Parathyroid adenoma (tissue), 2 donors: Measurements from ENCODE around the gene TNRC6C.

Source experiments
- H2AFZ ChIP-seq: fragments of 300-600 bp; sonication (generic); one replicate; pipeline ENCODE4 v1.7.0; 2017; ENCODE audit warnings: antibody characterized with exemption, mild to moderate bottlenecking
- H3K27ac ChIP-seq: fragments of 300-600 bp; sonication (generic); one replicate; pipeline ENCODE4 v1.7.0; 2017
- H3K27me3 ChIP-seq: fragments of 300-600 bp; sonication (generic); one replicate; pipeline ENCODE4 v1.7.0; 2017; ENCODE audit warnings: low read length; ENCODE audit not compliant: control insufficient read depth, insufficient read depth
- H3K36me3 ChIP-seq: fragments of 300-600 bp; sonication (generic); one replicate; pipeline ENCODE4 v1.7.0; 2017; ENCODE audit warnings: low read length; ENCODE audit not compliant: control insufficient read depth, insufficient read depth
- H3K4me1 ChIP-seq: fragments of 300-600 bp; sonication (generic); one replicate; pipeline ENCODE4 v1.7.0; 2017; ENCODE audit warnings: control low read depth
- H3K4me2 ChIP-seq: fragments of 300-600 bp; sonication (generic); one replicate; pipeline ENCODE4 v1.7.0; 2017; ENCODE audit warnings: low read length
- H3K4me3 ChIP-seq: fragments of 300-600 bp; sonication (generic); one replicate; pipeline ENCODE4 v1.7.0; 2017; ENCODE audit warnings: low read depth, low read length
- H3K79me2 ChIP-seq: fragments of 300-600 bp; sonication (generic); one replicate; pipeline ENCODE4 v1.7.0; 2017; ENCODE audit warnings: control low read depth
- H3K9ac ChIP-seq: fragments of 300-600 bp; sonication (generic); one replicate; pipeline ENCODE4 v1.7.0; 2017; ENCODE audit warnings: mild to moderate bottlenecking
- H3K9me3 ChIP-seq: fragments of 300-600 bp; sonication (generic); one replicate; pipeline ENCODE4 v1.7.0; 2017; ENCODE audit warnings: low read length; ENCODE audit not compliant: control insufficient read depth
- TF ChIP-seq, protein P1 (sequence below): fragments of 300-600 bp; sonication (generic); IDR thresholded peaks from one replicate; pipeline ENCODE4 v1.7.0; 2017; ENCODE audit warnings: antibody characterized with exemption, mild to moderate bottlenecking
- donor health status: primary hyperparathyroidism.

The TNRC6C gene

DNA sequence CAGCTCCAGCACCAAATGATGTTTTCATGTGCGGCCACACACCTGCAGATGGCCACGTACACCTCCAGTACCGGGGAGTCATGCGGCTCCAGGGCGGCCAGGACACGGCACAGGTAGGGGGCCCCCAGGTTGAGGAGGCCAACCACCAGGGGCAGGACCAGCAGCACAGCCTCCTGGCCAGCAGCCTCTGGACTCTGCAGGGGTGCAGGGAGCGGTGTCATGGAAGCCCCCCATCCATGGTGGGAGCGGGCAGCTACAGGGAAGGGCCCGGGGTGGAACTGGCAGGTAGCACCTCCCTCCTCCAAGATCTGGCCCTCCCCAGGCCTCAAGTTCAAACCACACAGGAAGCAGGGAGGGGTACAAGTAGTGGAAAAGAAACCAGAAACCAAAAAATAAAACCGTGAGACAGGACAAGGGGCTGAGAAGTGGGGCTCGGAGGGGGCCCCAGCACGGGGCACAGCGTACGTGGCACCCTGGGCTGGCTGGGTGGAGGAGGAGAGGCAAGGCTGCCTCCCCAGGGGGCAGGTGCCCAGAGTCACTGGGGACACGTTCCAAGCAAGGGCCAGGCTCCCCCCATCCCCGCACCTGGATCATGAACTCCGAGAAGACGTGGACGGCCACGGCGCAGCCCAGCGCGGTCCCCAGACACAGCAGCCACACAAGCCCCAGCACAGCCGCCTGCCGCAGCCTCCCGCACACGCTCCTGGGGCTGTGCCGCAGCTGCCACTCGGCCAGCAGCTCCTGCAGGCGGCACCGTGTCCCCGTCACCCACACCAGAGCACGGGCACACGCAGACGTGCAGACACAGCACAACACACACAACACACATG is 162.7 kb downstream of the TNRC6C start:
- Histone ChIP-seq H3K4me2 (no peak overlapping the region), H3K36me3 (no peaks in the 10 kb centered on the region)

DNA sequence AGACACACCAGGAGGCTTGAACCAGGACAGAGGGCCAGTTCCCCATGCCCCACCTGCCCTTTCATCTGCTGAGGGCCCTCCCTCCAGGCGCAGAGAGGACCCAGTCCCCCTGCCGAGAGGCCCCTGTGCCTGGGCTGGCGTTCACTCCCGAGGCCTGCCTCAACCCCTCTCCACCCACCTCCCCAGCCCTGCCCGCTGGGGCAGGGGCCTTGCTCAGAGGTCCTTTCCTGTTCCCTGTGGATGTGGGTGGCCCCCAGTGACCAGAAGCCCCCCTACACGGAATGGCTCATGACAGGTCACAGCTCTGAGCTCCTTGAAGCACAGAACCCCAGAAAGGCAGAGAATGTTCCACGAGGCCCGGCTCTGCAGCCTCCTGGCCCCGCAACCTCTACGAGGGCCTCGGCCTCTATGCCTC is 163.3 kb downstream of the TNRC6C start:
- H3K4me2 ChIP-seq: no peak overlapping the region
- no peaks in the 10 kb centered on the region for H3K36me3 ChIP-seq
- TF ChIP-seq, protein P1, sequence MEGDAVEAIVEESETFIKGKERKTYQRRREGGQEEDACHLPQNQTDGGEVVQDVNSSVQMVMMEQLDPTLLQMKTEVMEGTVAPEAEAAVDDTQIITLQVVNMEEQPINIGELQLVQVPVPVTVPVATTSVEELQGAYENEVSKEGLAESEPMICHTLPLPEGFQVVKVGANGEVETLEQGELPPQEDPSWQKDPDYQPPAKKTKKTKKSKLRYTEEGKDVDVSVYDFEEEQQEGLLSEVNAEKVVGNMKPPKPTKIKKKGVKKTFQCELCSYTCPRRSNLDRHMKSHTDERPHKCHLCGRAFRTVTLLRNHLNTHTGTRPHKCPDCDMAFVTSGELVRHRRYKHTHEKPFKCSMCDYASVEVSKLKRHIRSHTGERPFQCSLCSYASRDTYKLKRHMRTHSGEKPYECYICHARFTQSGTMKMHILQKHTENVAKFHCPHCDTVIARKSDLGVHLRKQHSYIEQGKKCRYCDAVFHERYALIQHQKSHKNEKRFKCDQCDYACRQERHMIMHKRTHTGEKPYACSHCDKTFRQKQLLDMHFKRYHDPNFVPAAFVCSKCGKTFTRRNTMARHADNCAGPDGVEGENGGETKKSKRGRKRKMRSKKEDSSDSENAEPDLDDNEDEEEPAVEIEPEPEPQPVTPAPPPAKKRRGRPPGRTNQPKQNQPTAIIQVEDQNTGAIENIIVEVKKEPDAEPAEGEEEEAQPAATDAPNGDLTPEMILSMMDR: no peak
- H3K27me3 ChIP-seq: no peaks in the 10 kb centered on the region
- H2AFZ ChIP-seq: no peak overlapping the region
- peaks cover 5% of the 10 kb centered on the region for H3K4me1 ChIP-seq
- no peak overlapping the region for H3K4me3 ChIP-seq
- no peak overlapping the region for H3K27ac ChIP-seq
- no peak overlapping the region for H3K9ac ChIP-seq
- H3K79me2 ChIP-seq: no peaks in the 10 kb centered on the region
- H3K9me3 ChIP-seq: no peaks in the 10 kb centered on the region

More for the DNA sequence above, 162.7 kb downstream of the TNRC6C start:
- Histone ChIP-seq H3K9me3 (no peaks in the 10 kb centered on the region), H3K79me2 (no peaks in the 10 kb centered on the region), H2AFZ (no peak overlapping the region), H3K4me3 (no peak overlapping the region), H3K27ac (no peak overlapping the region), H3K9ac (no peak overlapping the region), H3K27me3 (no peaks in the 10 kb centered on the region), H3K4me1 (peaks cover 5% of the 10 kb centered on the region)
- TF ChIP-seq, protein P1: no peak

DNA sequence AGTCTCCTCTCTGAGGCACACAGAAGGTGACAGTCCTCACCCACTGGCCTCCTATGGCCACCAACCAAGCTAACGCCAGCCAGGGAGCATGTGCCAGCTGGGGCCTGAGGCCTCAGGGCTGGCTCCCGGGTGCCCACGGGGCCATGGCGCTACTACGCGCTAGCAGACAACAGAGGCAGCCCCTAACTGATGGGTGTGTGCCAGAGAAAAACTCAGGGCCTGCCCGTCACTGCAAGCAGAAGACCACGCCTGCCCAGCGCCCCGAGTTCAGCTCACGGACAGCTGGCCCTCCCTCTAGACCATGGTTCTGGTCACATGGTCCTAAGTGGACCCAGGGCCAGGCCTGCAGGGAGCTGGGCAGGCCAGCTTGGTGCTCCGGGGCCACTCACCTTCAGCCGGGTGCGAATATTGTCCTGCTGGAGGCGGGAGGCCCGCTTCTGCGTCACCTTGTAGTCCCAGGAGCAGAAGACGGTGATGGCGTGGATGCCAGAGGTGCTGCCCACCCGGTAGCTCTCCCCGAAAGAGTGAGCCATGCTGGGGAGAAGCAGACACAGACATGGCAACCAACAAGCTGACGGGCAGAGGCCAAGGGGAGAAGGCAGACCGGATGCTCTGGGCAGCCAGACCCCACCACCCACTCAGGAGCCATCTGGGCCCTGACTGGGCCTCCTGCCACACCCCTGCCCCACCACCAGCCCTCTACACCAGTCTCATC is 163.9 kb downstream of the TNRC6C start:
- TF ChIP-seq, protein P1: no peak

GRCh38 chr17:78122931-78123249 is 164.4 kb downstream of the TNRC6C start:
- Histone ChIP-seq H3K9me3 (no peaks in the 10 kb centered on the region), H3K27me3 (no peaks in the 10 kb centered on the region), H3K27ac (no peak overlapping the region), H3K4me1 (no peaks in the 10 kb centered on the region), H3K4me2 (no peak overlapping the region), H3K4me3 (no peak overlapping the region), H2AFZ (no peak overlapping the region), H3K9ac (no peak overlapping the region), H3K36me3 (no peaks in the 10 kb centered on the region), H3K79me2 (no peaks in the 10 kb centered on the region)
- TF ChIP-seq, protein P1: no peak

More for the DNA sequence above, 163.9 kb downstream of the TNRC6C start:
- peaks cover 3% of the 10 kb centered on the region for H3K4me1 ChIP-seq
- H2AFZ ChIP-seq: no peak overlapping the region
- no peak overlapping the region for H3K4me3 ChIP-seq
- no peaks in the 10 kb centered on the region for H3K9me3 ChIP-seq
- H3K79me2 ChIP-seq: no peaks in the 10 kb centered on the region
- no peaks in the 10 kb centered on the region for H3K27me3 ChIP-seq
- H3K36me3 ChIP-seq: no peaks in the 10 kb centered on the region
- H3K9ac ChIP-seq: no peak overlapping the region
- H3K27ac ChIP-seq: no peak overlapping the region
- no peak overlapping the region for H3K4me2 ChIP-seq
